HG03039 (cell line): ENCODE results near the gene ITGA1.
"Not testable (repeated sequence)": the region's sequence is repeated elsewhere in the genome, so short reads cannot be mapped to it uniquely, and the experiment has no call there.

ENCODE experiments used
- ATAC-seq: cut with Tn5 transposase; IDR thresholded peaks from one replicate; pipeline ENCODE4 v1.9.1; 2021; ENCODE audit warnings: mild to moderate bottlenecking, moderate library complexity; ENCODE audit not compliant: unreplicated experiment

Gene ITGA1

GRCh38 chr5:52827815-52828214 lies 40.1 kb downstream of the ITGA1 start:
- no peak for ATAC-seq

GRCh38 chr5:52829664-52830063 lies 41.9 kb downstream of the ITGA1 start:
- no peak for ATAC-seq

DNA sequence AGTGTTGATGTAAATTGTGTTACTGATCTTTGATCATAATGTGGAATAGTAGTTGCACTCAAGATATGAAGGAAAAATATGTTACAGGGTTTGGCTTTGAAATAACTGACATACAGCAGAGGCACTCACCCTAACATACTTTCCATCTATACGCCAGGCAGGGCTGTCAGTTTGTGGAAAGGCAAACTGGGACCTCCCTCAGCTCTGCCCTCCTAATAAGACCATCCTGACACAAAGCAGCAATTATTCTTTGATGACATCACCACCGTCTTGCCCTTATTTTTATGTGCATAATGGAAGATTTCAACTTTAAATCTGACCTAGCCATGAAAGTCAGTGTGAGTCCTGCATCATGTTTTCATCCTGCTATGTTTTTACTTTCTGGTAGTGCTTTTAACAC lies 42.9 kb downstream of the ITGA1 start:
- ATAC-seq = no peak

GRCh38 chr5:52831786-52832511 lies 44.2 kb downstream of the ITGA1 start:
- ATAC-seq = no peak

- ATAC-seq = no peak
Measured at GRCh38 chr5:52834320-52834719, 46.6 kb downstream of the ITGA1 start.

DNA sequence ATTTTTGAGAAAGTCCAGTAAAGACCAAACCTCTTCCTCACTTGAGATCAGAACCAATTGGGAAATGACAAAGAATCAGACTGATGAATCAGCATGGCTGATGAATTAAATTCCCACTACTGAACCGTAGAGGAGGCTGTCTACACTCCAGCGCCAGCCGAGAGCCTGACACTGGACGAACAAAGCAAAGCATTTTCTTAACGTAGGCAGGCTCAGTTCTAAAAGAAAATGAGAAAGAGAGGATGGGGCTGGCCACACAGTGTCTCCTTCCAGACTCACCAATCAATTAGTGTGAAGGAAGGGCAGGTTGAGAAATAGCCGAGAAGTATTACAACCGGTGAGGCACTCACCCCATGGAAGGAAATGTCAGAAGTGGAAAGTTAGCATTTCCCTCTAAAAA lies 49.4 kb downstream of the ITGA1 start:
- no peak for ATAC-seq

DNA sequence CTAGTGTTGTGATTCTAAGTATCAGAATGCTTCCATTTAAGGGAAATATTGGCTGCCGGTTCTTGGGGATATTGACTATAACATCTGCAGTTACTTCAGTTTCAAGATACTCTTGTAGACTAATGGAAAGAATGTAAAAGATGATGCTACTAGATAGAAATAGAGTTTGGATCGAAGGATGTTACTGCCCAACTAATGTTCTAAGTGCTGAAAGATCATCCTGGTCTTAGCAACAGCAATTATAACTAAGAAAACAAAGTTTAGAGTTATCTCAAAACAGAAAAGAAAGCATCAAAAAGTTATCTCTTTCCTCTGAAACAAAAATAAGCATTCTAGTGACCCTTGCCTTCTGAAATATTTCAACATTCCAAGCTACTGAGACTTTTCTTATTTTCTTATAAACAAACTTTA lies 49.9 kb downstream of the ITGA1 start:
- ATAC-seq = no peak

GRCh38 chr5:52838326-52839015 lies 50.8 kb downstream of the ITGA1 start:
- no peak for ATAC-seq

DNA sequence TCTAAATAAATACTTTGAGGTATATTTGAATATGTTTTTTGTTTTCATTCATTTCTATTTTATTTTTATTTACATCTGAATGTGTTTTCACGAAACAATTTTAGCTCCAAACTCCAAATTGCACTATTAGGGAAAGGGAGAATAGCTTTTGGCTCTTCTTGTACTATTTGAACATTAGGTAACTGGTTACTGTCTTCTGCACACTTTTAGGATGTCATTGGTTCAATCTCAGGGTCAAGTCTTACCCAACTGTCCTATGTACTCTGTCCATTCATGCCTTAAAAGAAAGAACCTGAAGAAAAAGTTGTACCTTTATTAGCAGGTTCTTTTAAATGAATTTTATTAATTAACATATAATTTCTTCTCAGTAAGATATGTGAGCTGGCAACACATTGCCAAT lies 51.6 kb downstream of the ITGA1 start:
- ATAC-seq = no peak

GRCh38 chr5:52840277-52841050 lies 52.7 kb downstream of the ITGA1 start:
- no peak for ATAC-seq

DNA sequence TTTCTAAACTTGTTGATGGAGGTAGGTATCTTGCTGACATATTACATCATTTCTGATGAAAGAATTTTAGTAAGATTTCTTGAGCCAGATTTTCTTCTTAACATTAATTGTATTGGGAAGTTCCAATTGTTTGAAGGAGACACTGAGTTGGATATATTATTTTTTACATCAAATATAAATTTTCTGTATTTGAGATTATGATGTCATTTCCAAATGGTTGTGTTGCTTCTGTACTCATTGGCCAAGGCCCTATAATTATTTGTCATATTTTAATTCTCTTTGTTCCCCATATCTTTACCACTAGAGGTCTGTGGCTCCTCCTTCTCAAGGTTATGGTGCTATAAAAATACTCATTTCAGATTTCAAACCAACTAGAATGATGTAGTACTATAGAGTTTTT lies 53.4 kb downstream of the ITGA1 start:
- no peak for ATAC-seq

- ATAC-seq = no peak
Measured at GRCh38 chr5:52842111-52842510, 54.4 kb downstream of the ITGA1 start.

DNA sequence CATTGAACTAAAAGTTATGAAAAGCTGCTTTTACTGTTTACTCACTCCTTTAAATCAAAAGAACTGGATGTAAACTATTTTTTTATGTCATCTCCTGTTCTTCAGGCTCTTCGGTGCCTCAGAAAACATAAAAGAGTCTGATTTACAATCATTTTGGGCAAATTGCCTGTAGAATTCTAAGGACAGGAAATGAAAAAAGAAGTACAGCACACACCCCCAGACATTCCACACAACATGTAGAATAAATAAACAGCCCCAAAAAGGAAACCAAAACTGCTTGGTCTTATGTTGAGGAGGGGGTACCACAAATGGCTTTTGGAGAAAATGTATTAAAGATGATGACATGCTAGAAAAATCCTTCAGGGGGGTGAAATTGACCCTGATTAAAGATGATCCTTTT lies 57.2 kb downstream of the ITGA1 start:
- no peak for ATAC-seq

GRCh38 chr5:52846182-52846842 lies 58.6 kb downstream of the ITGA1 start:
- ATAC-seq = no peak

DNA sequence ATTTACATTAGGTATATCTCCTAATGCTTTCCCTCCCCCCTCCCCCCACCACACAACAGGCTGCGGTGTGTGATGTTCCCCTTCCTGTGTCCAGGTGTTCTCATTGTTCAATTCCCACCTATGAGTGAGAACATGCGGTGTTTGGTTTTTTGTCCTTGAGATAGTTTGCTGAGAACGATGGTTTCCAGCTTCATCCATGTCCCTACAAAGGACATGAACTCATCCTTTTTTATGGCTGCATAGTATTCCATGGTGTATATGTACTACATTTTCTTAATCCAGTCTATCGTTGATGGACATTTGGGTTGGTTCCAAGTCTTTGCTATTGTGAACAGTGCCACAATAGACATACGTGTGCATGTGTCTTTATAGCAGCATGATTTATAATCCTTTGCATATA lies 61.0 kb downstream of the ITGA1 start:
- not testable (repeated sequence) for ATAC-seq

DNA sequence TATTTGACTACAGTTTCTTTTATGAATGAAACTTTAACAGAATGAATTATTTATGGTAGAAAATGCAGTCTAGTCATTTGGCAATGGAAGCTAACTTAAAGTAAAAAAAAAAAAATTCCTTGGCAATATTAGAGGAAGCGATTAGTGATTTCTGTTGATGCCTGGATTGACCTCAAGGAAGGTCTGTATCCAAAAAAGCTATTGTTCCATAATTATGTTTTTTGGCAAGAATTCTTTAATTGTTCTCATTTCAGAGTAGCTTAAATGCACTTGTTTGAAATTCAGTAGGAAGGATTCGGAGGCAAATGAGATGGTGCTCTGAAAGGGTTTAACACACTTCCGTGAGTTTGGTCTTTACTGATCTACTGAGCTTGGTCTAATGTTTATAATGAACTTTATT lies 61.8 kb downstream of the ITGA1 start:
- ATAC-seq = no peak

GRCh38 chr5:52853650-52854049 lies 65.9 kb downstream of the ITGA1 start:
- ATAC-seq = no peak

DNA sequence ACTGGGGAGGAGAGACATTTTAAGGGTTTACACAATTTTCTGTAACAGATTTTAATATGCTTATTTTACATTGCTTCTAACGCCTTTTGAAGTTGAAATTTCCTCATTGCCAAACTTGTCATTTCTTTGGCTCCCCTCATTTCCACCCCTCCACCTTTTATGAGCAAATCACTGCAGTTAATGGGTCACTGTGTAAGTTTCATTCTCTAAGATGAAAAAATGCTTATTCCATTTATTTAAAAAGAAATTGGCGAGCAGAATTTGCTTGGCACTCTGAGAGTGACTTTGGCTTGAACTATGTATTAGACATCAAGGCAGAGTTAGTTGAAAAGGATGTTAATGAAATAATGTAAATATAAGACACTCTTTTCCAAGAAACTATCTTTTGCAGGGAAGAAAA lies 66.6 kb downstream of the ITGA1 start:
- no peak for ATAC-seq

DNA sequence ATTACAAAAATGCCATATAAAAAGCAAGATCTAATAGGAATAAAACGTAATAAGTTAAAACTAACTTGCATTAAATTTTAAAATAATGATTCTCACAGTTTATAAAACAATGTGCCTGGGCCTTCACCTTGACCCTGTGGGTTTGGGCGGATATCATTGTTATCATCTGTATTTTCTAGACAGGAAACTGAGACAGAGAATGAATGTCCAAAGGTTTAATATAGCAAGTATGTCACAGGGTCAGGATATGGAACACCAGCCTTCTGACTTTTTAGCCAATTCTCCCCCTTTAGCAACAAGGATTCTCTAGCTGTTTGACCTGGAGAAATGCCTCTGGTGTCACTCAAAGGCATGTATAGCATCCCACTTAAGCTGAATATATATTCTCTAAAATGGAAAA lies 67.2 kb downstream of the ITGA1 start:
- ATAC-seq = no peak

DNA sequence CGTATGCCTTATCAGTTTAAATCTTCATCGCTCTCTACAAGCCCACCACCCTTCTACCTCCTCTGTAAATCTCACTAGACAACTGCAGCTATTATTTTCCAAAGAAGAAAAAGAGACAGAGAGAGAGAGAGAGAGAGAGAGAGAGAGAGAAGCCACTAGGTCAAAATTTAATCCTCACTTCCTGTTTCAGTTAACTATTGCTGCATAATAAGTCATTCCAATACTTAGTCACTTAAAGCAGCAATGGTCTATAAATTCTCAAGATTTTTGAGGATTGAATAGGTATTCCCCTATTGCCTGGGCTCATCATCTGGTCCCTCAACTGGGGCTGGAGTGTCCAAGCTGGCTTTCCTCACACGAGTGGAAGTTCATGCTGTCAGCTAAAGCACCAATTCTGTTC lies 68.8 kb downstream of the ITGA1 start:
- peak; percentile 64 for ATAC-seq

- no peak for ATAC-seq
Measured at GRCh38 chr5:52859628-52860027, 71.9 kb downstream of the ITGA1 start.
